ENCODE data around the gene SH3GL3.

DNA sequence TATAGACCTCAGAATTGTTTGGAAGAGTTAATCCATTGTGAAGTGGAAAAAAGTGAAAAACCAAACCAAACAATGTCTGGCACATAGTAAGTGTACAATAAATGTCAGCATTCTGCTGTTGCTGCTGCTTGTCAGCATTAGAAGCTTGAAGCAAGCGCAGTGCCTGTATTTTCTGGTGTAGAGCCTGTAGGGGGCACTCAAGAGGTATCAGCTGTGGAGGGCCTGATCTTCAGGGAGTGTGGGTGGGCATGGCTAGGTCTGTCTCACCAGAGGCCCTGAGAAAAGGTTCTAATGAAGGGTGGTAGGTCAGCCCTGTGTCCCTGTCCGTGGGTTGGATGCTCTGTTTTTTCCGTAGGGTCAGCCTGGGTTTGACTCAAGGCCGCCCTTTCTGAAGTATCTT lies 210.4 kb downstream of the SH3GL3 start:
- TF ChIP-seq POLR2A (IDR thresholded peaks at IDR 0.05; ENCODE audit: low read length) (no peak), GATA1 (IDR thresholded peaks at IDR 0.05; ENCODE audit: low read depth, low read length) (no peak)
